Measurements from ENCODE around the gene NCR2.
A peak's percentile ranks its signal among the peaks of the same experiment; 100 is the strongest.

The NCR2 gene

GRCh38 chr6:41353333-41353732 is 17.9 kb downstream of the NCR2 start:
- DNase-seq (ENCODE audit: low read depth) = no peak
- no peak overlapping the region for H3K4me3 ChIP-seq (ENCODE audit: low read depth, low read length)

- DNase-seq (ENCODE audit: low read depth) = no peak
- no peak overlapping the region for H3K4me3 ChIP-seq (ENCODE audit: low read depth, low read length)
Measured at GRCh38 chr6:41355952-41356351, 20.5 kb downstream of the NCR2 start.

- DNase-seq (ENCODE audit: low read depth) = no peak
- H3K4me3 ChIP-seq (ENCODE audit: low read depth, low read length) = no peak overlapping the region
Measured at GRCh38 chr6:41356825-41357224, 21.4 kb downstream of the NCR2 start.

GRCh38 chr6:41358503-41358902 is 23.1 kb downstream of the NCR2 start:
- no peak for DNase-seq (ENCODE audit: low read depth)
- no peak overlapping the region for H3K4me3 ChIP-seq (ENCODE audit: low read depth, low read length)

- no peak overlapping the region for H3K4me3 ChIP-seq (ENCODE audit: low read depth, low read length)
- DNase-seq (ENCODE audit: low read depth) = no peak
Measured at GRCh38 chr6:41359617-41360313, 24.4 kb downstream of the NCR2 start.

GRCh38 chr6:41360314-41360685 is 24.9 kb downstream of the NCR2 start:
- H3K4me3 ChIP-seq (ENCODE audit: low read depth, low read length) = no peak overlapping the region
- no peak for DNase-seq (ENCODE audit: low read depth)

GRCh38 chr6:41366150-41366549 is 30.7 kb downstream of the NCR2 start:
- DNase-seq (ENCODE audit: low read depth) = no peak
- no peak overlapping the region for H3K4me3 ChIP-seq (ENCODE audit: low read depth, low read length)

- no peak for DNase-seq (ENCODE audit: low read depth)
- H3K4me3 ChIP-seq (ENCODE audit: low read depth, low read length) = no peak overlapping the region
Measured at GRCh38 chr6:41367061-41367460, 31.7 kb downstream of the NCR2 start.

- no peak overlapping the region for H3K4me3 ChIP-seq (ENCODE audit: low read depth, low read length)
- DNase-seq (ENCODE audit: low read depth) = peak; percentile 7
Measured at GRCh38 chr6:41367700-41368099, 32.3 kb downstream of the NCR2 start.

GRCh38 chr6:41370488-41371111 is 35.2 kb downstream of the NCR2 start:
- DNase-seq (ENCODE audit: low read depth) = no peak
- no peak overlapping the region for H3K4me3 ChIP-seq (ENCODE audit: low read depth, low read length)

- peak overlapping the region; percentile 27 for H3K4me3 ChIP-seq (ENCODE audit: low read depth, low read length)
- DNase-seq (ENCODE audit: low read depth) = peak; percentile 3
Measured at GRCh38 chr6:41371461-41371991, 36.1 kb downstream of the NCR2 start.

GRCh38 chr6:41371992-41372831 is 36.8 kb downstream of the NCR2 start:
- H3K4me3 ChIP-seq (ENCODE audit: low read depth, low read length) = peak overlapping the region; percentile 27
- no peak for DNase-seq (ENCODE audit: low read depth)

GRCh38 chr6:41372832-41373626 is 37.6 kb downstream of the NCR2 start:
- H3K4me3 ChIP-seq (ENCODE audit: low read depth, low read length) = no peak overlapping the region
- no peak for DNase-seq (ENCODE audit: low read depth)

GRCh38 chr6:41373627-41373918 is 38.2 kb downstream of the NCR2 start:
- DNase-seq (ENCODE audit: low read depth) = no peak
- no peak overlapping the region for H3K4me3 ChIP-seq (ENCODE audit: low read depth, low read length)

GRCh38 chr6:41373919-41374617 is 38.7 kb downstream of the NCR2 start:
- H3K4me3 ChIP-seq (ENCODE audit: low read depth, low read length) = no peak overlapping the region
- no peak for DNase-seq (ENCODE audit: low read depth)

- no peak overlapping the region for H3K4me3 ChIP-seq (ENCODE audit: low read depth, low read length)
- DNase-seq (ENCODE audit: low read depth) = no peak
Measured at GRCh38 chr6:41374618-41375590, 39.5 kb downstream of the NCR2 start.

- no peak overlapping the region for H3K4me3 ChIP-seq (ENCODE audit: low read depth, low read length)
- DNase-seq (ENCODE audit: low read depth) = no peak
Measured at GRCh38 chr6:41375598-41376151, 40.3 kb downstream of the NCR2 start.

GRCh38 chr6:41376176-41376575 is 40.8 kb downstream of the NCR2 start:
- no peak overlapping the region for H3K4me3 ChIP-seq (ENCODE audit: low read depth, low read length)

More at GRCh38 chr6:41376176-41376575, 40.8 kb downstream of the NCR2 start:
- no peak for DNase-seq (ENCODE audit: low read depth)

Measured in skeletal muscle cell (primary cell).